NCI-H2227 treated with DMSO at 0.1 percent for 48 hours (cell line): ENCODE results near the gene RPS27.
A peak's percentile ranks its signal among the peaks of the same experiment; 100 is the strongest.
"Not testable (repeated sequence)": the region's sequence is repeated elsewhere in the genome, so short reads cannot be mapped to it uniquely, and the experiment has no call there.

Experiments used
- DNase-seq: peaks from one replicate; lab custom pipeline; 2025; lab: John Stamatoyannopoulos, UW

RPS27 gene

DNA sequence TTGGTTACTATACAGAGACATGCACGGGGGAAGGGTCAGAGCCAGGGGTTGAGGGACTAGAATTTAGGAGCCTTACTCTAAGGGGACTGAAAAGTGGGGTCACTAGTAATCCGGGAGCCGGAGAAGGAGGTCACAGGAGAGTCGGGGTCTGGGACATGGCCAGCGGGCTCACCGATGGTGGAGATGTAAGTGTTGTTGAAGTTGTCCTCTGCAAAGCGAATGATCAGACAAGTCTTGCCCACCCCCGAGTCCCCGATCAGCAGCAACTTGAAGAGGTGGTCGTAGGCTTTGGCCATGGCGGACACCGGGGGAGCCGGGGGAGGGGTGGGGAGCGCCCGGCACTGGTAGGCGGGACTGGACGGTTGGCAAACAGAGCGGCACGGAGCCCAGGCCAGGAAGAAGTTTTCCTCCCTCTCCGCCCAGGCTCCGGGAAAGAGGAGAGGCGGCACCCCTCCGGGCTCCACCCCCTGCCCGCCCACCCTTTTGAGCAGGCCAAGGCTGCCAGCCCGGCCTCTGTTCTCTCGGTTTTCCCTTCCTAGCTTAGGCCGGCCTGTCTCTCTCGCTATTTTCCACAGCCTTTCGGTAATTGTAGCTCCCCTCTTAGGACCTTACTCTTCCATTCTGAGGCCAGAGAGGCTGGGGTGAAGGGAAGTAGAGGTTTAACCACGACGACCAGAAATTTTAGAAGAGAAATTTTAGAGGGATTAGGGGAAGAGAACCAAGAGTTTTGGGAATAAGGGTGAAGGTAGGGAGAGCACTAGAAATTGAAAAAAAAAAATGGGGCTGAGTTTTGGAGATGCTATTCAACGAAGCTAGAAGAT, 4.4 kb upstream of the RPS27 start, which contains the start of gene RAB13:
Gene RAB13, minus strand, starts transcription at position 399 of the 821 bp plus-strand sequence. Its CDS starts 103 bp downstream, at position 296.
- DNase-seq: peak; percentile 82

DNA sequence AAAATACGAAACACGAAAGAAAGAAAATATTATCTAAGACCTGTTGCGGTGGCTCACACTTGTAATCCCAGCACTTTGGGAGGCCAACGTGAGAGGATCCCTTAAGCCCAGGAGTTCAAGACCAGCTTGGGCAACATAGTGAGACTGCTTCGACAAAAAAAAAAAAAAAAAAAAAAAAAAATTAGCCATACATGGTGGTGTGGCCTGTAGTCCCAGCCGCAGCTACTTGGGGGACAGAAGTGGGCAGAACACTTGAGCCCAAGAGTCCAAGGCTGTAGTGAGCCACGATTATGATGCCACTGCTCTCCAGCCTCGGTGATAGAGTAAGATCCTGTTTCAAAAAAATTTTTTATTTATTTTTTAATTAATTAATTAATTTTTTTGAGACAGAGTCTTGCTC, 2.9 kb upstream of the RPS27 start:
- no peak for DNase-seq

DNA sequence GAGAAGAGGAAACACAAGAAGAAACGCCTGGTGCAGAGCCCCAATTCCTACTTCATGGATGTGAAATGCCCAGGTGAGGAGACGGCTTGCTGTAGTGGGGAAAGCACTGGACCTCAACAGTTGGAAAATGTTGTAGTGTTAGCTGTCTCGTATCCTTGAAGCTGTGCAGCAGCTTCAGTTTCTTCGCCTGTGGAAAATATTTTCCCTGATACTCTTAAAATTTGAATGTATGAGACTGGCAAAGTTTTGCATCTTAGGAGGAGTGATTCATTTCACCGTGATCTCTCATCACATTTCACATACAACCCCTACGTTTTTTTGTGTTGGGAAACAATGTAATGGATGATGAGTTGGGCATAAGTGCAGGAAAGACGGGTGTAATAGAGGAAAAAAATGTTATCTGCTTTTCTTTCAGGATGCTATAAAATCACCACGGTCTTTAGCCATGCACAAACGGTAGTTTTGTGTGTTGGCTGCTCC, 629 bp downstream of the RPS27 start:
- no peak for DNase-seq

GRCh38 chr1:153991806-153992205, 1.2 kb downstream of the RPS27 start:
- DNase-seq: no peak

GRCh38 chr1:153995202-153995601, 4.6 kb downstream of the RPS27 start:
- DNase-seq: no peak

GRCh38 chr1:153995640-153996039, 5.1 kb downstream of the RPS27 start:
- no peak for DNase-seq

- DNase-seq: not testable (repeated sequence)
Measured at GRCh38 chr1:153996882-153997281, 6.3 kb downstream of the RPS27 start.

DNA sequence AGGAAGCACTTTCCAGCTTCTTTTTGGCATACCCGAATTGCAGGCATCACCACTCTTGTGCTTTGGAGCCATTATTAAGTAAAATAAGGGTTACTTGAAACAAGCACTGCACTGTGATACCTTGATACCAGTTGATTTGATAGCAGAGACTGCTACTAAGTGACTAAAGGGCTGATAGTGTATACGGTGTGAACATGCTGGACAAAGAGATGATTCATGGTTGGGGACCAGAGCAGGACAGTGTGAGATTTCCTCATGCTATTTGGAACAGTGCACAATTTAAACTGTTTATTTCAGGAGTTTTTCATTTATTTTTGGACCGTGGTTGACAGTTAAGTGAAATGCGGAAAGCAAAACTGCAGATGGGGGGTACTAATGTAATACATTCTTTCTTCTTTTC, 9.9 kb downstream of the RPS27 start:
- no peak for DNase-seq

- no peak for DNase-seq
Measured at GRCh38 chr1:154006136-154006535, 15.6 kb downstream of the RPS27 start.

- DNase-seq: no peak
Measured at GRCh38 chr1:154012129-154012528, 21.6 kb downstream of the RPS27 start.

- not testable (repeated sequence) for DNase-seq
Measured at GRCh38 chr1:154012543-154012942, 22.0 kb downstream of the RPS27 start.

DNA sequence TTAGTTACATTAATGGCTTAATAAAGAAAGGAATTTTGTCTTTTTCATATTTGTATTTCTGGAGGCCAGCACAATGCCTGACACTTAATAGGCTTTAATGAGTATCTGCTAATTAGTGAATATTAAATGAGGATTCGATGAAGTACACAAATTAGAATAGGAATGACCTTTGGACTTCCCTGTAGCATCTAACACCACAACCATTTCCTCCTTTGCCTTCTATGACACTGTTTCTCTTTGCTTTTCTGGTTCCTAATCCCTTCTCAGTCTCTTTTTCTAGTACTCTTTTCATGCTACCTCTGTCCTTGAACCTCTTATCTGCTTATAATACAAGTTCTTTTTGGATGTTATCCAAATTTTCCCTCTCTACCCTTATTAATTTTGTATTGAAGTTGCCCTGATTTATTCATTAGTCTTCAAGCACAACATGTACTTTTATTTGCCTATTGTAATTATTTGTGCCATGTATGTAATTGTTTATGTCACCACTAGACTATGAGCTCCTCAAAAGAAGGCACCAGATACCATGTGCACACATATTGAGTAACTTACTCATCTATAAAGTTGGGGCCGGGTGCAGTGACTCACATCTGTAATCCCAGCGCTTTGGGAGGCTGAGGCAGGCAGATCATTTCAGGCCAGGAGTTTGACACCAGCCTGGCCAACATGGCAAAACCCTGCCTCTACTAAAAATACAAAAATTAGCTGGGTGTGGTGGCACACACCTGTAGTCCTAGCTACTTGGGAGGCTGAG, 23.8 kb downstream of the RPS27 start:
- no peak for DNase-seq

DNA sequence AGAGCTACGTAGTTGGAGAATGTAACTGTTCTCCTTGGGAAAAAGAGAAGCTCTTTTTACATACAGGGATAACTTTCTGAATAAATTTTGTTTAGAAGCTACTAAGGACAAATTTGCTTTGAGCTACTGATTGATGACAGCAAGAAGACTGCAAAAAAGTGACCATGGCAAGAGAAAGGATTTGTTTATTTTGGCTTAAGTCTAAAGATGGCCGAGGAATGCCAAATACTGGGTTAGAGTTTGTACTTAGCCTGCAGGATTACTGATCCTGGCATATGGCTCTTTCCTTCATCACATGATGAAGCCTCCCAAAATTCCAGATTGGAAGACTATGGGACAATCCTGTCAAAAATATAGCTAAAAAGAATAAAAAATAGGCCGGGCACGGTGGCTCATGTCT, 28.7 kb downstream of the RPS27 start:
- DNase-seq: no peak

- DNase-seq: no peak
Measured at GRCh38 chr1:154019940-154020339, 29.4 kb downstream of the RPS27 start.

- DNase-seq: not testable (repeated sequence)
Measured at GRCh38 chr1:154033697-154034096, 43.1 kb downstream of the RPS27 start.
